Activated CD8-positive, alpha-beta T cell treated with anti-CD3 and anti-CD28 coated beads for 36 hours (primary cell): ENCODE measurements around the gene PLAU. TPM values are rescaled to one million over a fixed set of nuclear protein-coding genes. Genes with fewer than 3 reads are reported as not detected.

Source experiments
- ATAC-seq: fragments of 200-7000 bp; cut with Tn5 transposase; one replicate; pipeline ENCODE4 v1.10.0; 2021; ENCODE audit warnings: mild to moderate bottlenecking, moderate library complexity
- CTCF ChIA-PET: fragments of 350-600 bp; sonication (Branson Sonifier 250); formaldehyde crosslinking; loops from one replicate; lab custom pipeline; 2021; ENCODE audit warnings: antibody characterized with exemption; lab: Charles Lee
- POLR2A ChIA-PET: fragments of 350-600 bp; sonication (Branson Sonifier 250); formaldehyde crosslinking; loops from one replicate; lab custom pipeline; 2021; ENCODE audit warnings: antibody characterized with exemption; lab: Charles Lee
- DNase-seq: peaks from one replicate; pipeline ENCODE4 v3.0.0-alpha.2; 2020
- H3K27ac Mint-ChIP-seq: one replicate; pipeline ENCODE4 v1.8.0; 2021; ENCODE audit warnings: mild to moderate bottlenecking, mixed read lengths
- H3K27me3 Mint-ChIP-seq: one replicate; pipeline ENCODE4 v1.8.0; 2021; ENCODE audit warnings: mixed read lengths
- H3K36me3 Mint-ChIP-seq: one replicate; pipeline ENCODE4 v1.8.0; 2021; ENCODE audit warnings: low read depth, mixed read lengths
- H3K4me1 Mint-ChIP-seq: one replicate; pipeline ENCODE4 v1.8.0; 2021; ENCODE audit warnings: low read depth, mixed read lengths
- H3K4me3 Mint-ChIP-seq: one replicate; pipeline ENCODE4 v1.8.0; 2021; ENCODE audit warnings: mild to moderate bottlenecking, moderate library complexity, mixed read lengths
- H3K9me3 Mint-ChIP-seq: one replicate; pipeline ENCODE4 v1.8.0; 2021; ENCODE audit warnings: mixed read lengths
- CTCF ChIP-seq: fragments of 200-600 bp; IDR thresholded peaks from one replicate; pipeline ENCODE4 v1.8.0; 2022; ENCODE audit warnings: antibody characterized with exemption, mild to moderate bottlenecking
- intact Hi-C: fragments of 100-400 bp; cut with micrococcal nuclease; formaldehyde crosslinking; loops from one replicate; pipeline ENCODE4 v1.10.0; 2022
- total RNA-seq, 2 experiments: library from RNA; stranded (reverse); gene quantifications; one replicate each; pipeline ENCODE4 v1.2.3, GENCODE V29; 2021

Gene PLAU
- total RNA-seq, 2 experiments from 2014 or later = 0.41 to 0.47 TPM

DNA sequence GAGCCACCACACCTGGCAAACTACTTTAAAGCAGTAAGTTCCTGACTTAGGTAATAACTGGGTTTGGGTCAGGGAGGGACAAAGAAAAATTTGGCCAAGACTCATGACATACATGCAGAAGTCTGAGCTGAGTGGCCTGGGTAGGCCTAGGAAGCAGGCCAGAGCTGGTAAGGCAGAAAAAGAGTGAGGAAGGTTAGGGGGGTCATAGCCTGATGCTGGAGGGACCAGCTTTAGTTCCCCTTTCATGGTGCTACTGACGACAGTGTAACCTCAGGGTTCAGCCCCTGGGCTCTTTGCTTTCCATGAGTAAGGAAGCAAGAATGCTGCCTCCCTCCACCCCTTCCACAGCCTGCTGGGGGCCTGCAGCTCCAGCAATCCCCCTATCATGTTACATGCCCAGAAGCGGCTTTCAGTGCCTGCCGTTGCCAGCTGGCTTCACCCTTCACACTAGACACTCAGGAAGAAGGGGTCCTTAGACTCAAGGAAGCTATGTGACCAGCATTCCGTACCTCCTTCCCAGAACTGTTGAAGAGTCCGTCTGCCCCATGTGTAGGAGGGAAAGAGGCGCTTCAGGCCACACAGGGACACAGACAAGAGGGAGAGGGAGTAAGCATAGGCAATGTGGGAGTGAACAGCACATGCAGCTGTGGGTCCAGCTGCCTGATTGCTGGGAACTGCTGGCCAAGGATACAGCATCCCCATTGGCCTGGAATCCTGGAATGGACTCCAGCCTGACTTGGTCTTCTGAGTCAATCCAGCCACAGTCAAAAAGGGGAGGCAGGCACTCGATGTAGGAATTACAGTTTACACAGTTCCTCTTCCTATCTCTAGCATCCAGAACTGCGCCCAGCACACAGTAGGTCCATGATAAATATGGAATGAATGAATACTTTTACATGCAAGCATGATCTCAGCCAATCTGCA is 4.1 kb upstream of the PLAU start:
- DNase-seq (no peak), ATAC-seq (no peak)
- TF ChIP-seq CTCF = no peak
- Mint-ChIP-seq H3K4me1 (peaks cover 35% of the 10 kb centered on the region), H3K27ac (no peak overlapping the region), H3K27me3 (peaks cover 52% of the 10 kb centered on the region), H3K4me3 (no peak overlapping the region), H3K36me3 (no peaks in the 10 kb centered on the region), H3K9me3 (no peaks in the 10 kb centered on the region)
- POLR2A ChIA-PET = interaction anchor here (0.7 kb wide), 1 partner anchor 101 kb away, joined by 3 read pairs; no protein-coding TSS in a partner anchor
- CTCF ChIA-PET = interaction anchor here (1.3 to 2.6 kb wide), 4 partner anchors 13 to 34 kb away, joined by 3 to 14 read pairs (median 6); no protein-coding TSS in a partner anchor
- intact Hi-C loops = no loop called here

GRCh38 chr10:73907841-73908517 is 3.0 kb upstream of the PLAU start:
- Mint-ChIP-seq H3K27ac (peak overlapping the region; percentile 26), H3K4me1 (peaks cover 37% of the 10 kb centered on the region), H3K27me3 (peaks cover 55% of the 10 kb centered on the region), H3K9me3 (no peaks in the 10 kb centered on the region), H3K4me3 (no peak overlapping the region), H3K36me3 (no peaks in the 10 kb centered on the region)
- DNase-seq = no peak
- ATAC-seq = no peak
- intact Hi-C loops = no loop called here
- POLR2A ChIA-PET = no interaction called here
- TF ChIP-seq CTCF = no peak
- CTCF ChIA-PET = interaction anchor here (0.6 to 2.6 kb wide), 3 partner anchors 14 to 191 kb away, joined by 3 to 14 read pairs (median 3); no protein-coding TSS in a partner anchor

- ChIA-PET POLR2A (no interaction called here), CTCF (interaction anchor here (0.6 to 1.3 kb wide), 4 partner anchors 18 to 190 kb away, joined by 3 read pairs; no protein-coding TSS in a partner anchor)
- DNase-seq (peak; percentile 86), ATAC-seq (peak; percentile 76)
- Mint-ChIP-seq H3K27me3 (peaks cover 57% of the 10 kb centered on the region), H3K27ac (peak overlapping the region; percentile 19), H3K9me3 (no peaks in the 10 kb centered on the region), H3K4me3 (peak overlapping the region; percentile 40), H3K36me3 (no peaks in the 10 kb centered on the region), H3K4me1 (peaks cover 37% of the 10 kb centered on the region)
- intact Hi-C loops = no loop called here
- TF ChIP-seq CTCF = no peak
These were observed 1.9 kb upstream of the PLAU start for GRCh38 chr10:73908853-73909539.

- intact Hi-C loops = no loop called here
- Mint-ChIP-seq H3K36me3 (no peaks in the 10 kb centered on the region), H3K9me3 (no peaks in the 10 kb centered on the region), H3K4me3 (no peak overlapping the region), H3K4me1 (peaks cover 37% of the 10 kb centered on the region), H3K27me3 (peaks cover 58% of the 10 kb centered on the region), H3K27ac (no peak overlapping the region)
- ChIA-PET POLR2A (no interaction called here), CTCF (interaction anchor here (0.6 to 1.5 kb wide), 4 partner anchors 18 to 31 kb away, joined by 3 to 9 read pairs (median 3); no protein-coding TSS in a partner anchor)
- DNase-seq (no peak), ATAC-seq (no peak)
- no peak for TF ChIP-seq CTCF
These were observed 1.3 kb upstream of the PLAU start for GRCh38 chr10:73909540-73910115.
